HCT116 (cell line): ENCODE measurements around the gene TGFBR3. TPM values are rescaled to one million over a fixed set of nuclear protein-coding genes. Genes with fewer than 3 reads are reported as not detected.

Experiments used
- ATAC-seq: fragments of 200-7000 bp; cut with Tn5 transposase; 2 replicates; pipeline ENCODE4 v1.9.1; 2020; ENCODE audit warnings: mild to moderate bottlenecking, moderate library complexity
- BruUV-seq: library from RNA; stranded (reverse); fragments of 400-500 nt; replicated peaks from 2 replicates; lab custom pipeline; 2021; lab: Mats Ljungman, UMichigan
- CTCF ChIA-PET: fragments of 300-600 bp; sonication (Branson Sonifier 250); formaldehyde crosslinking; loops from one replicate; lab custom pipeline; 2021; ENCODE audit warnings: antibody characterized with exemption; lab: Charles Lee
- POLR2A ChIA-PET: fragments of 300-600, 350-600 bp; sonication (Branson Sonifier 250); formaldehyde crosslinking; loops from one replicate; lab custom pipeline; 2021; ENCODE audit warnings: antibody characterized with exemption; lab: Charles Lee
- RAD21 ChIA-PET, 2 experiments: fragments of 300-600 bp; sonication (Branson Sonifier 250); formaldehyde crosslinking; loops; one replicate each; lab custom pipeline; 2023; ENCODE audit warnings: low total read pairs in 2 of 2; ENCODE audit not compliant: uncharacterized antibody in 2 of 2, unreplicated experiment in 2 of 2, low non-redundant PET in 1 of 2; lab: Charles Lee
- DNase-seq: peaks from one replicate; pipeline ENCODE4 v3.0.0-alpha.2; 2010; ENCODE audit warnings: low read depth, low spot score
- H2AFZ ChIP-seq: fragments of 200-600 bp; shearing (Covaris generic), sonication (generic); 2 replicates; pipeline ENCODE4 v1.6.1; 2017; ENCODE audit warnings: low read depth, mixed run types, mixed read lengths, antibody characterized with exemption, low read length; ENCODE audit not compliant: poor library complexity, severe bottlenecking
- H3K27ac ChIP-seq: 2 replicates; pipeline ENCODE4 v1.5.1; 2012; ENCODE audit warnings: low read depth, low read length
- H3K27me3 ChIP-seq: fragments of 200-600 bp; sonication (generic); 2 replicates; pipeline ENCODE4 v1.6.1; 2016; ENCODE audit warnings: mixed run types, low read length, mixed read lengths; ENCODE audit not compliant: insufficient read depth
- H3K36me3 ChIP-seq, 2 experiments: fragments of 200-500 bp in 1 of 2; fragments of 200-600 bp in 1 of 2; sonication (Bioruptor generic) in 1 of 2; sonication (generic) in 1 of 2; 2 replicates each; pipeline versions ENCODE4 v1.5.1 to v1.6.1; 2014 to 2016; ENCODE audit warnings: low read length in 2 of 2, inconsistent platforms in 1 of 2, mixed read lengths in 1 of 2, mixed run types in 1 of 2; ENCODE audit not compliant: insufficient read depth in 2 of 2, control insufficient read depth in 1 of 2
- H3K4me1 ChIP-seq, 2 experiments: fragments of 200-600 bp in 1 of 2; sonication (generic) in 1 of 2; 2 replicates each; pipeline versions ENCODE4 v1.5.1 to v1.6.1; 2012 to 2017; ENCODE audit warnings: low read length in 2 of 2, inconsistent platforms in 1 of 2, mild to moderate bottlenecking in 1 of 2, mixed read lengths in 1 of 2, mixed run types in 1 of 2, moderate library complexity in 1 of 2; ENCODE audit not compliant: insufficient read depth in 2 of 2, control insufficient read depth in 1 of 2
- H3K4me2 ChIP-seq: fragments of 200-600 bp; sonication (generic); 2 replicates; pipeline ENCODE4 v1.6.1; 2017; ENCODE audit warnings: mixed run types, low read length, mixed read lengths
- H3K4me3 ChIP-seq, 2 experiments: fragments of 200-600 bp in 1 of 2; sonication (generic) in 1 of 2; replicated peaks in 1 of 2; 2 replicates each; pipeline ENCODE4 v1.5.1; 2011 to 2016; ENCODE audit warnings: low read length in 2 of 2, control low read depth in 1 of 2, low read depth in 1 of 2, mild to moderate bottlenecking in 1 of 2, mixed read lengths in 1 of 2, mixed run types in 1 of 2
- H3K79me2 ChIP-seq: fragments of 200-600 bp; sonication (generic); 2 replicates; pipeline ENCODE4 v1.6.1; 2017; ENCODE audit warnings: mild to moderate bottlenecking, mixed run types, low read length, moderate library complexity, mixed read lengths; ENCODE audit not compliant: insufficient read depth
- H3K9ac ChIP-seq: fragments of 200-600 bp; sonication (generic); 2 replicates; pipeline ENCODE4 v1.6.1; 2016; ENCODE audit warnings: low read length, mixed read lengths
- H3K9me2 ChIP-seq: fragments of 200-600 bp; sonication (generic), shearing (Covaris generic); 2 replicates; pipeline ENCODE4 v1.6.1; 2017; ENCODE audit warnings: mixed run types, mild to moderate bottlenecking, moderate library complexity; ENCODE audit not compliant: insufficient read depth
- H3K9me3 ChIP-seq, 2 experiments: fragments of 200-500 bp in 1 of 2; fragments of 200-600 bp in 1 of 2; sonication (Bioruptor generic) in 1 of 2; sonication (generic) in 1 of 2; 2 replicates each; pipeline ENCODE4 v1.6.1; 2014 to 2017; ENCODE audit warnings: low read length in 2 of 2, mixed read lengths in 2 of 2, inconsistent platforms in 1 of 2, low read depth in 1 of 2, mild to moderate bottlenecking in 1 of 2, mixed run types in 1 of 2, moderate library complexity in 1 of 2; ENCODE audit not compliant: control insufficient read depth in 1 of 2, insufficient read depth in 1 of 2
- H4K20me1 ChIP-seq: fragments of 200-600 bp; sonication (generic), shearing (Covaris generic); 2 replicates; pipeline ENCODE4 v1.6.1; 2017; ENCODE audit warnings: mixed run types, mild to moderate bottlenecking, moderate library complexity; ENCODE audit not compliant: insufficient read depth
- EZH2 ChIP-seq: fragments of 200-600 bp; sonication (generic); IDR thresholded peaks from 2 replicates; pipeline ENCODE4 v1.6.1; 2017; ENCODE audit warnings: antibody characterized with exemption, mixed run types
- SIN3A ChIP-seq: IDR thresholded peaks from 2 replicates; pipeline ENCODE4 v1.6.1; 2012; ENCODE audit warnings: low read depth
- YY1 ChIP-seq: IDR thresholded peaks from 2 replicates; pipeline ENCODE4 v1.6.1; 2011; ENCODE audit warnings: low read length, low read depth, moderate library complexity, mild to moderate bottlenecking; ENCODE audit not compliant: insufficient replicate concordance; ENCODE audit errors: extremely low read depth
- ZNF274 ChIP-seq: fragments of 200-500 bp; sonication (Bioruptor generic); IDR thresholded peaks from 2 replicates; pipeline ENCODE4 v1.6.1; 2014; ENCODE audit warnings: mild to moderate bottlenecking, low read depth, low read length, inconsistent platforms
- intact Hi-C: fragments of 100-400 bp; cut with micrococcal nuclease; formaldehyde crosslinking; loops from 2 replicates; pipeline ENCODE4 v1.10.0; 2022
- total RNA-seq: library from RNA; stranded (reverse); gene quantifications from one replicate; pipeline ENCODE4 v1.2.1, GENCODE V29; 2021; ENCODE audit not compliant: unreplicated experiment

The TGFBR3 gene
- total RNA-seq, 1 experiment from 2014 or later, result 7.1 TPM

GRCh38 chr1:91730801-91731732 is 154.9 kb downstream of the TGFBR3 start:
- H3K4me3 ChIP-seq, result no peak overlapping the region
- H3K36me3 ChIP-seq, result no peaks in the 10 kb centered on the region
- DNase-seq (no peak), ATAC-seq (no peak)
- H4K20me1 ChIP-seq, result no peaks in the 10 kb centered on the region
- no peaks in the 10 kb centered on the region for H3K9me2 ChIP-seq
- no peaks in the 10 kb centered on the region for H3K27me3 ChIP-seq
- POLR2A ChIA-PET, result no interaction called here
- H2AFZ ChIP-seq, result no peak overlapping the region
- TF ChIP-seq EZH2, result no peak
- TF ChIP-seq ZNF274, result no peak
- no TSS peak for BruUV-seq
- intact Hi-C loops, result loop anchor here (10.0 kb wide), 1 partner anchor 154 kb away; the partner anchor contains the start of gene TGFBR3
- H3K4me2 ChIP-seq, result peak overlapping the region; percentile 74
- H3K27ac ChIP-seq, result no peak overlapping the region
- H3K79me2 ChIP-seq, result no peaks in the 10 kb centered on the region
- RAD21 ChIA-PET, result no interaction called here
- H3K9ac ChIP-seq, result no peak overlapping the region
- peaks cover 44 to 49% of the 10 kb centered on the region in 2 experiments for H3K4me1 ChIP-seq
- CTCF ChIA-PET, result no interaction called here
- H3K9me3 ChIP-seq, result no peaks in the 10 kb centered on the region

GRCh38 chr1:91729621-91730358 is 156.2 kb downstream of the TGFBR3 start:
- no peaks in the 10 kb centered on the region for H3K79me2 ChIP-seq
- no TSS peak for BruUV-seq
- no peaks in the 10 kb centered on the region for H3K9me3 ChIP-seq
- no peak for ATAC-seq
- no peak overlapping the region for H3K4me3 ChIP-seq
- TF ChIP-seq YY1 (no peak), SIN3A (no peak)
- intact Hi-C loops, result loop anchor here (10.0 kb wide), 1 partner anchor 155 kb away; the partner anchor contains the start of gene TGFBR3
- H3K9ac ChIP-seq, result no peak overlapping the region
- H3K36me3 ChIP-seq, result no peaks in the 10 kb centered on the region
- peaks cover 33 to 36% of the 10 kb centered on the region in 2 experiments for H3K4me1 ChIP-seq
- CTCF ChIA-PET, result no interaction called here
- no peak overlapping the region for H2AFZ ChIP-seq
- DNase-seq, result no peak
- no peaks in the 10 kb centered on the region for H4K20me1 ChIP-seq
- POLR2A ChIA-PET, result no interaction called here
- no peak overlapping the region for H3K27ac ChIP-seq
- H3K9me2 ChIP-seq, result no peaks in the 10 kb centered on the region
- RAD21 ChIA-PET, result no interaction called here
- H3K27me3 ChIP-seq, result no peaks in the 10 kb centered on the region
- H3K4me2 ChIP-seq, result no peak overlapping the region
